Smooth muscle cell (in vitro differentiated cells): ENCODE data around the gene LRRTM3. TPM values are rescaled to one million over a fixed set of nuclear protein-coding genes. Genes with fewer than 3 reads are reported as not detected.
A peak's percentile ranks its signal among the peaks of the same experiment; 100 is the strongest.

Source experiments
- DNase-seq: peaks from one replicate; lab custom pipeline; 2025; ENCODE audit not compliant: unreplicated experiment; lab: John Stamatoyannopoulos, UW
- H2AFZ ChIP-seq: fragments of 200-600 bp; sonication (generic); 2 replicates; pipeline ENCODE4 v1.6.0; 2016; ENCODE audit warnings: antibody characterized with exemption, low read depth, mild to moderate bottlenecking
- H3F3A ChIP-seq: fragments of 200-600 bp; sonication (generic); 2 replicates; pipeline ENCODE4 v1.6.0; 2017; ENCODE audit warnings: antibody characterized with exemption, low read depth
- H3K27ac ChIP-seq: fragments of 200-600 bp; sonication (generic); 2 replicates; pipeline ENCODE4 v1.5.1; 2016; ENCODE audit warnings: low read depth, mild to moderate bottlenecking
- H3K27me3 ChIP-seq: fragments of 200-600 bp; sonication (generic); 2 replicates; pipeline ENCODE4 v1.6.1; 2016; ENCODE audit warnings: low read depth, mild to moderate bottlenecking
- H3K36me3 ChIP-seq: fragments of 200-600 bp; sonication (generic); 2 replicates; pipeline ENCODE4 v1.5.1; 2016; ENCODE audit warnings: low read depth
- H3K4me1 ChIP-seq: fragments of 200-600 bp; sonication (generic); 2 replicates; pipeline ENCODE4 v1.5.1; 2016; ENCODE audit warnings: low read depth
- H3K4me2 ChIP-seq: fragments of 200-600 bp; sonication (generic); 2 replicates; pipeline ENCODE4 v1.6.0; 2016; ENCODE audit warnings: mild to moderate bottlenecking
- H3K4me3 ChIP-seq: fragments of 200-600 bp; sonication (generic); 2 replicates; pipeline ENCODE4 v1.5.1; 2016; ENCODE audit warnings: mild to moderate bottlenecking
- H3K79me2 ChIP-seq: fragments of 200-600 bp; sonication (generic); 2 replicates; pipeline ENCODE4 v1.6.0; 2016; ENCODE audit warnings: low read depth, mild to moderate bottlenecking
- H3K9ac ChIP-seq: fragments of 200-600 bp; sonication (generic); 2 replicates; pipeline ENCODE4 v1.6.0; 2016; ENCODE audit warnings: low read depth
- H3K9me3 ChIP-seq: fragments of 200-600 bp; sonication (generic); replicated peaks from 2 replicates; pipeline ENCODE4 v1.5.1; 2016; ENCODE audit warnings: low read depth
- H4K20me1 ChIP-seq: fragments of 200-600 bp; sonication (generic); 2 replicates; pipeline ENCODE4 v1.6.0; 2016; ENCODE audit warnings: low read depth
- WGBS: methylation state at CpG from one replicate; pipeline ENCODE4 v1.1.7; 2016; ENCODE audit warnings: low lambda C conversion rate; 5-methylcytosine and 5-hydroxymethylcytosine counted together
- polyA plus RNA-seq: library from polyadenylated mRNA; unstranded; fragments of >200 nt; fragmentation: Nextera tagmentation; extraction: Ambion mirVana; gene quantifications from 2 replicates; pipeline ENCODE4 v1.2.1, GENCODE V29; 2016
- total RNA-seq: library from RNA; depleted of rRNA; stranded (reverse); fragments of >200 nt; gene quantifications from 2 replicates; pipeline ENCODE4 v1.2.3, GENCODE V29; 2014
- TF ChIP-seq, protein P1 (sequence below): fragments of 200-600 bp; sonication (generic); IDR thresholded peaks from 2 replicates; pipeline ENCODE4 v1.5.1; 2017; ENCODE audit warnings: borderline replicate concordance, mild to moderate bottlenecking, antibody characterized with exemption; ENCODE audit not compliant: insufficient read depth, poor library complexity, severe bottlenecking

The LRRTM3 gene
- total and polyA plus RNA-seq, 2 experiments from 2014 or later = not detected

DNA sequence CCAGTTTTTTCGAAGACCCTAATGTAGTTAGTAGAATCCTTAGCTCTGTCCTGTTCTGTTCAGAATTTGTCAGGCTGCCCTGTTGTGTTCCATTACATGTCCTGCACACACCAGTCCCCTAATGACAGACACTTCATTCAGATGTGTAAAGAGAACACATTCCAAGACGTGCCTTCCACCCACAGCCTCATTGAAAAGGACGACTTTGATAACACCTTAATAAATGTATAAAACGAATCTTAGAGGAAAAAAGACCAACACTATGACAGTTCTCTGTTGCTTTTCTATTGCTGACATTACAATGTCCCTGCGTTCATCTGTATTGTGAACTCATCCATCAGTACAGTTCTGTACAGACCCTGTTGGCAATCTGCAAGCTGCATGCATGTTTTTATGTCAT lies 3.5 kb downstream of the LRRTM3 start:
- H3K27ac ChIP-seq = no peak overlapping the region
- no peaks in the 10 kb centered on the region for H4K20me1 ChIP-seq
- H3K4me1 ChIP-seq = peaks cover 14% of the 10 kb centered on the region
- WGBS = 79% methylated on average over 5 of the region's 5 CpGs
- H3K9me3 ChIP-seq = no peaks in the 10 kb centered on the region
- no peak overlapping the region for H2AFZ ChIP-seq
- peaks cover 47% of the 10 kb centered on the region for H3K27me3 ChIP-seq
- TF ChIP-seq, protein P1, sequence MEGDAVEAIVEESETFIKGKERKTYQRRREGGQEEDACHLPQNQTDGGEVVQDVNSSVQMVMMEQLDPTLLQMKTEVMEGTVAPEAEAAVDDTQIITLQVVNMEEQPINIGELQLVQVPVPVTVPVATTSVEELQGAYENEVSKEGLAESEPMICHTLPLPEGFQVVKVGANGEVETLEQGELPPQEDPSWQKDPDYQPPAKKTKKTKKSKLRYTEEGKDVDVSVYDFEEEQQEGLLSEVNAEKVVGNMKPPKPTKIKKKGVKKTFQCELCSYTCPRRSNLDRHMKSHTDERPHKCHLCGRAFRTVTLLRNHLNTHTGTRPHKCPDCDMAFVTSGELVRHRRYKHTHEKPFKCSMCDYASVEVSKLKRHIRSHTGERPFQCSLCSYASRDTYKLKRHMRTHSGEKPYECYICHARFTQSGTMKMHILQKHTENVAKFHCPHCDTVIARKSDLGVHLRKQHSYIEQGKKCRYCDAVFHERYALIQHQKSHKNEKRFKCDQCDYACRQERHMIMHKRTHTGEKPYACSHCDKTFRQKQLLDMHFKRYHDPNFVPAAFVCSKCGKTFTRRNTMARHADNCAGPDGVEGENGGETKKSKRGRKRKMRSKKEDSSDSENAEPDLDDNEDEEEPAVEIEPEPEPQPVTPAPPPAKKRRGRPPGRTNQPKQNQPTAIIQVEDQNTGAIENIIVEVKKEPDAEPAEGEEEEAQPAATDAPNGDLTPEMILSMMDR = no peak
- no peak for DNase-seq
- no peaks in the 10 kb centered on the region for H3K36me3 ChIP-seq
- H3K79me2 ChIP-seq = no peaks in the 10 kb centered on the region
- no peak overlapping the region for H3K4me3 ChIP-seq
- no peaks in the 10 kb centered on the region for H3F3A ChIP-seq
- no peak overlapping the region for H3K4me2 ChIP-seq
- no peak overlapping the region for H3K9ac ChIP-seq

DNA sequence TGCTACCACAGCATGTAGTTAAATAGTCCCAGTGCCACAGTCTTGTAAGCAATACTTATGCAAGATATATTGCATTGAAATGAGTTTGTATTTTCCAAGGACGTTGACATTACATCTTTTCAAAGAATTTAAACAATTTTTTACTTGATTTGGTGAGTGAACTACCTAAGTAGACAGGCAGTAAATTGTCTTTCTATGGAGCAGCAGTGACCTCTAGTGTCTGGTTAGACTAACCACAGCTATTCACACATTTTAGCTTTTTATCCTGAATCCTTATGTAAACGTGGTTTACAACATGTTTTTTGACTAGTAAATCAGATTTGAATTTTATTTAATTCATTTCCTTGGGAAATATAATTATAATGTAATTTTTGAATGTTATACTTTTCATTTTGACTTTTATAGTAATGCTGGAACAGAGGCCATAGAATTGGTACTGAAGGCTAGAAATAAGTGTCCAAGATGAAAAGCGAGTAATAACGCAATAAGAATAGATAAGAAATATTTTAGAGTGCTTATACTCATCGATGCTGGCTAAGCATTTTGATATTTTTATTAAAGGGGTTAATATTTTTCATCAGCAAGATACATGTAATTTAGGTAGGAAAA lies 5.6 kb downstream of the LRRTM3 start:
- Histone ChIP-seq H4K20me1 (no peaks in the 10 kb centered on the region), H3K36me3 (no peaks in the 10 kb centered on the region), H3K4me3 (no peak overlapping the region), H2AFZ (no peak overlapping the region), H3K9ac (no peak overlapping the region), H3F3A (no peaks in the 10 kb centered on the region), H3K27me3 (peaks cover 44% of the 10 kb centered on the region), H3K79me2 (no peaks in the 10 kb centered on the region), H3K27ac (no peak overlapping the region), H3K4me1 (no peaks in the 10 kb centered on the region), H3K9me3 (no peaks in the 10 kb centered on the region), H3K4me2 (no peak overlapping the region)
- TF ChIP-seq, protein P1 = peak; percentile 95
- DNase-seq = no peak
- WGBS = 39% methylated on average over 5 of the region's 5 CpGs

DNA sequence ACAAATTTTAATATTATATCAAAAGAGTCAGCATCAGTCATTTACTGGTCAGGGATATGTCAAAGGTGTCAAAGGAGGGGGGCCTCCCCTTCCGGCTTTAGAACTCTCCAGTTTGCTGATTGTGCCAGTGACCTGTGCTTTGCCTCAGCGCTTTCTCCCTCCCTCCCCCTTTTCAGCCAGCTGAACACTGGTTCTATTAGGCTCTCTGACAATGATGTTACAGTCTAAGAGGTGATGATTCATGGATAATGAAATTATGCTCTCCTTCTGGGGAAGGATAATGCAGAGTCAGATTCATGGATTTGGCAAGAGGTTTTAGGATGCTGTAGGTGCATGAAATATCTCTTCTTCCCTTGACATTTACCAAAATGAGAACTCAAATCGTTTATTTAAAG lies 6.1 kb downstream of the LRRTM3 start:
- 56% methylated on average over 3 of the region's 3 CpGs for WGBS
- H3K9me3 ChIP-seq = no peaks in the 10 kb centered on the region
- TF ChIP-seq, protein P1 = no peak
- DNase-seq = no peak
- no peak overlapping the region for H3K4me3 ChIP-seq
- H3K4me1 ChIP-seq = no peaks in the 10 kb centered on the region
- no peaks in the 10 kb centered on the region for H3F3A ChIP-seq
- H3K36me3 ChIP-seq = no peaks in the 10 kb centered on the region
- no peaks in the 10 kb centered on the region for H4K20me1 ChIP-seq
- no peak overlapping the region for H2AFZ ChIP-seq
- no peak overlapping the region for H3K27ac ChIP-seq
- H3K4me2 ChIP-seq = no peak overlapping the region
- H3K27me3 ChIP-seq = peaks cover 39% of the 10 kb centered on the region
- H3K79me2 ChIP-seq = no peaks in the 10 kb centered on the region
- no peak overlapping the region for H3K9ac ChIP-seq

DNA sequence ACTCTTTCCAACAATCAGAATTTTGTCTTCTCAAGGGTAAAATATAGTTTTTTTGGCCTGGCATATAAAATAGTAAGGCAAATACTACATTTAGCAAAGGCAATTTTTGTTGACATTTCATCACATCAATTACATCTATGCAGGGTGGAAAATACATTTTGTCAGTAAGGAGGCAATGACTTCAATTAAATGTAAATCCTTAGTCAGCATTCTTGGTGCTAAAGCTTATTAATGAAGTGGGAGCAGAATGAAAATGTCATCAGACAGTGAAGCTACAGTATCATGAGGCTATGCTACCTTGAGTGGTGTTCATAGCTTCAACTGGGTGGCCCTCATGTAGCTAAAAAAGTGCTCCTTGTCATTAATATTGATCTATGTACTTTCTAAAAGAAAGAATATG lies 8.9 kb downstream of the LRRTM3 start:
- no peak overlapping the region for H3K27ac ChIP-seq
- no peaks in the 10 kb centered on the region for H3K79me2 ChIP-seq
- H3K9ac ChIP-seq = no peak overlapping the region
- no peaks in the 10 kb centered on the region for H3K36me3 ChIP-seq
- no peak for DNase-seq
- H3K4me2 ChIP-seq = no peak overlapping the region
- no peaks in the 10 kb centered on the region for H3F3A ChIP-seq
- no peaks in the 10 kb centered on the region for H3K9me3 ChIP-seq
- no peaks in the 10 kb centered on the region for H3K4me1 ChIP-seq
- no peak overlapping the region for H2AFZ ChIP-seq
- no peaks in the 10 kb centered on the region for H4K20me1 ChIP-seq
- H3K27me3 ChIP-seq = peaks cover 11% of the 10 kb centered on the region
- no peak overlapping the region for H3K4me3 ChIP-seq
- TF ChIP-seq, protein P1 = no peak
